Adipocyte (in vitro differentiated cells): ENCODE data around the gene NMRK2.

ENCODE experiments used
- DNase-seq: peaks from one replicate; pipeline ENCODE4 v3.0.0-alpha.2; 2015; ENCODE audit warnings: low read depth
- H3K27me3 ChIP-seq: replicated peaks from 2 replicates; pipeline ENCODE4 v1.7.0; 2013; ENCODE audit warnings: mild to moderate bottlenecking, low read length, moderate library complexity; ENCODE audit not compliant: control insufficient read depth, insufficient read depth
- H3K36me3 ChIP-seq: 2 replicates; pipeline ENCODE4 v1.7.0; 2013; ENCODE audit warnings: low read length, mild to moderate bottlenecking, moderate library complexity; ENCODE audit not compliant: control insufficient read depth, insufficient read depth, severe bottlenecking
- H3K4me1 ChIP-seq: 2 replicates; pipeline ENCODE4 v1.7.0; 2013; ENCODE audit warnings: mild to moderate bottlenecking, low read length, moderate library complexity; ENCODE audit not compliant: control insufficient read depth, insufficient read depth
- H3K4me3 ChIP-seq: 2 replicates; pipeline ENCODE4 v1.7.0; 2013; ENCODE audit warnings: mild to moderate bottlenecking, low read length, moderate library complexity
- H3K9ac ChIP-seq: 2 replicates; pipeline ENCODE4 v1.7.0; 2013; ENCODE audit warnings: mild to moderate bottlenecking, low read length, moderate library complexity
- H3K9me3 ChIP-seq: 2 replicates; pipeline ENCODE4 v1.7.0; 2013; ENCODE audit warnings: mild to moderate bottlenecking, low read length, moderate library complexity; ENCODE audit not compliant: control insufficient read depth

NMRK2 gene

DNA sequence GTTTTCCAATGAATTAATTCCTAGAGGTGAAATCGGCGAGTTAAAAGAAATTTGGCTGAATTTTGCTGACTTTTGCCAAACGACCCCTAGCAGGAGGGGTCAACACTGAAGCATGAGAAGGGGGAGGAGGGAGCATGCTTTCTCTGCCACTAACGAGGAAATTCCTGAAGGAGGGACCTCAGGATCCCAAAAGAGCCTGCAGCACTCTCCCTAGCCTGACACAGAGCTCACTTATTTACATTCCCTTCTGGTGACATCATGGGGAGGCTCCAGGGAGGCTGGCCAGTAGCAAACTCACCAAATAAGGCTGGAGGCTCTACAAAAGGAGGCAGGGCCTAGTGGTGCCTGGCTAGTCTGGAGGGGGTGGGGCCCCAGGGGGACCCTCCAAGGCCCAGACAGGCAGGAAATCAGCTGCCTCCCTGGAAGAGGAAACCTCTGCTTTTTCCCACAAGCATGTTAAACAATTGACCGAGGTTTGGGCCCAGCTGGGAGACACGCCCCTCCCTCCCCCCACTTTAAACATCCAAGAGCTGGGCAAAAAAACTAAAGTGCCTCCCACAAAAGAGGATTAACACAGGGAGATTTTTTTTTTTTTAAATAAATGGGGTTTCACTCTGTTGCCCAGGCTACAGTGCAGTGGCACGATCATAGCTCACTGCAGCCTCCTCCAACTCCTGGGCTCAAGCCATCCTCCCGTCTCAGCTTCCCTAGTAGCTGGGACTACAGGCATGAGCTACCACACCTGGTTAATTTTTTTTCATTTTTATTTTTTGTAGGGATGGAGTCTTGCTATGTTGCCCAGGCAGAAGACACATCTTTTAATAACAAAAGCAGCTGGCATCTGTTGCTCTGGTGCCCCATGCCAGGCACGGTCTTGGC lies 35.9 kb downstream of the NMRK2 start:
- DNase-seq: peak; percentile 99
- Histone ChIP-seq H3K27me3 (no peaks in the 10 kb centered on the region), H3K4me3 (peak overlapping the region; percentile 82), H3K9me3 (no peaks in the 10 kb centered on the region), H3K4me1 (peaks cover 27% of the 10 kb centered on the region), H3K36me3 (peaks cover 40% of the 10 kb centered on the region), H3K9ac (peak overlapping the region; percentile 89)

GRCh38 chr19:3969435-3970312 lies 36.8 kb downstream of the NMRK2 start:
- Histone ChIP-seq H3K36me3 (peaks cover 33% of the 10 kb centered on the region), H3K4me1 (peaks cover 27% of the 10 kb centered on the region), H3K27me3 (no peaks in the 10 kb centered on the region), H3K9me3 (no peaks in the 10 kb centered on the region), H3K4me3 (peak overlapping the region; percentile 82), H3K9ac (peak overlapping the region; percentile 89)
- peak; percentile 74 for DNase-seq

GRCh38 chr19:3970313-3970807 lies 37.5 kb downstream of the NMRK2 start:
- Histone ChIP-seq H3K36me3 (peaks cover 32% of the 10 kb centered on the region), H3K4me1 (peaks cover 27% of the 10 kb centered on the region), H3K4me3 (peak overlapping the region; percentile 82), H3K9ac (peak overlapping the region; percentile 89), H3K9me3 (no peaks in the 10 kb centered on the region), H3K27me3 (no peaks in the 10 kb centered on the region)
- DNase-seq: no peak

GRCh38 chr19:3970808-3971598 lies 38.1 kb downstream of the NMRK2 start, which contains the start of gene DAPK3:
TSS of gene DAPK3 (minus strand) at chr19:3971099. CDS start at chr19:3969735, 1,364 bp downstream.
- peak within 1 kb of the TSS; percentile 89 for H3K9ac ChIP-seq
- peak within 1 kb of the TSS; percentile 82 for H3K4me3 ChIP-seq
- H3K9me3 ChIP-seq: no peaks in the 10 kb centered on the region
- peak; percentile 99 for DNase-seq
- peaks cover 27% of the 10 kb centered on the region for H3K4me1 ChIP-seq
- H3K36me3 ChIP-seq: peaks cover 32% of the 10 kb centered on the region
- H3K27me3 ChIP-seq: no peaks in the 10 kb centered on the region

DNA sequence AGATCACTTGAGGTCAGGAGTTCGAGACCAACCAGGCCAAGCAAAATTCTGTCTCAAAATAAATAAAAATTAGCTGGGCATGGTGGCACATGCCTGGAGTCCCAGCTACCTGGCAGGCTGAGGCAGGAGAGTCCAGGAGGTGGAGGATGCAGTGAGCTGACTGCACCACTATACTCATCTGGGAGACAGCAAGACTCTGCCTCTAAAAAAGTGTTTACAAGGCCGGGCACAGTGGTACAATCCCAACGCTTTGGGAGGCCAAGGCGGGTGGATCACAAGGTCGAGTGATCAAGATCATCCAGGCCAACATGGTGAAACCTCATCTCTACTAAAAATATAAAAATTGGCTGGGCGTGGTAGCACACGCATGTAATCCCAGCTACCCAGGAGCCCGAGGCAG lies 42.3 kb downstream of the NMRK2 start:
- H3K4me3 ChIP-seq: no peak overlapping the region
- no peaks in the 10 kb centered on the region for H3K9me3 ChIP-seq
- H3K9ac ChIP-seq: peak overlapping the region; percentile 39
- no peak for DNase-seq
- peaks cover 5% of the 10 kb centered on the region for H3K4me1 ChIP-seq
- H3K27me3 ChIP-seq: no peaks in the 10 kb centered on the region
- peaks cover 50% of the 10 kb centered on the region for H3K36me3 ChIP-seq

DNA sequence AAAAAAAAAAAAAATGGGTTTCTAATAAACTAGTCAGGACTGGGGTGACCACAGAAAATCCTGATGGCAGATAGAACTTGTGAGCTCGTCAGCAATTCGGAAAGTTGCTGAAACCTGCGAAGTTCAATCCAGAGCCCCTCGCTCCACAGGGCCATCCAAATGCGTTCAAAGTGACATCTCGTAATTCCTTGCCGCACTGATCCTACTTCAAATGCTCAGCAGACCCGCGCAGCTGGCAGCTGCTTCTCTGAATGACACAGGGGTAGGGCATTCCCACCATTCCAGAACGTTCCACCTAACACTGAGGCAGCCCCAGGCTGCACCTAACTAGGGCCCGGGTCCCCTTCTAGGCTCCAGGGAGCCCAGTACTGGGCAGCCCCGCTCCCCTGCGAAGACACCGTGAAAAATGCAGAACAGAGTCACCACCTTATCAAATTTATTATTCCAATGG lies 42.8 kb downstream of the NMRK2 start:
- no peaks in the 10 kb centered on the region for H3K27me3 ChIP-seq
- H3K4me1 ChIP-seq: peaks cover 5% of the 10 kb centered on the region
- H3K36me3 ChIP-seq: peaks cover 55% of the 10 kb centered on the region
- H3K9ac ChIP-seq: no peak overlapping the region
- no peaks in the 10 kb centered on the region for H3K9me3 ChIP-seq
- no peak for DNase-seq
- no peak overlapping the region for H3K4me3 ChIP-seq

- no peak for DNase-seq
- peaks cover 65% of the 10 kb centered on the region for H3K36me3 ChIP-seq
These were observed 43.8 kb downstream of the NMRK2 start for GRCh38 chr19:3976495-3977241.

DNA sequence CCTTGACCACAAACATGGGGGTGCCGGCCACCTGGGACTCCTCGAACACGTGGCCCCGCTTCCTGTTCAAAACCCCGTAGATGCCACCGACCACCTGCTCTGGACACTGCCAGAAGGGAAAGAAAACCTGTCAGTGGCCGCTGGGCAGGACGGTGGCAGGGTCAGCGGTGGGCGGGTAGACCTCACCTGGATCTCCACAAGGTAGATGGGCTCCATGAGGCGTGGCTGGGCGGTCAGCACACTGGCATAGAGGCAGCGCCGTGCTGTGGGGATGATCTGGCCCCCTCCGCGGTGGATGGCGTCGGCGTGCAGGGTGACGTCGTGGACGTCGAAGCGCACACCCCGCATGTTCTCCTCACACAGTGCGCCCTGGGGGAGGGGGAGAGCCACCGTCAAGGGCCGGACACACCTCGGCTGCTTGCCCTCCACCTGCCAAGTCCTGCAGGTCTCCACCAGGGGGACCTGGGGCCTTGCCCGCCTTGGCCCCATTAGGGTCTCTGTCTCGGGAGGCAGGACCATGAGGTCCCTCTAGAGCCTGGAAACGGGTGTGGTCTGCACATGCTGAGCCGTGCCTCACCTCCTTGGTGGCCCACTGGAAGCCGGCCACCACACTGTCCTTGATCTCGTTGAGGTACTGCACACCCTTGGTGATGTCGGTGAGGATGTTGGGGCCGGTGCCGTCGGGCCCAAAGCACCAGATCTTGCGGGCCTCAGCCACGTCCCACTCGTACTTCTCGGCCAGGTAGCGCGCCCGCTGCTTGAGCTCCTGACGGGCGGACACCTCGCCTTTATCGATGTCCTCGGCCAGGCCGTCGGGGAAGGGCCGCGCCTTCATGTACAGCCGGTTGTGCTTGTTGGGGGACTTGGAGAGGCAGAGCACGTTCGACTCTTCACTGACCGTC lies 44.6 kb downstream of the NMRK2 start:
- no peak for DNase-seq
- H3K36me3 ChIP-seq: peaks cover 73% of the 10 kb centered on the region
- H3K4me1 ChIP-seq: peaks cover 14% of the 10 kb centered on the region
- no peak overlapping the region for H3K9ac ChIP-seq
- no peak overlapping the region for H3K4me3 ChIP-seq
- no peaks in the 10 kb centered on the region for H3K9me3 ChIP-seq
- no peaks in the 10 kb centered on the region for H3K27me3 ChIP-seq

More at GRCh38 chr19:3976495-3977241, 43.8 kb downstream of the NMRK2 start:
- H3K4me3 ChIP-seq: no peak overlapping the region
- no peaks in the 10 kb centered on the region for H3K27me3 ChIP-seq
- H3K4me1 ChIP-seq: peaks cover 6% of the 10 kb centered on the region
- H3K9ac ChIP-seq: no peak overlapping the region
- no peaks in the 10 kb centered on the region for H3K9me3 ChIP-seq

- Histone ChIP-seq H3K36me3 (peaks cover 80% of the 10 kb centered on the region), H3K4me1 (peaks cover 20% of the 10 kb centered on the region), H3K4me3 (no peak overlapping the region), H3K9me3 (no peaks in the 10 kb centered on the region), H3K27me3 (no peaks in the 10 kb centered on the region), H3K9ac (no peak overlapping the region)
- no peak for DNase-seq
These were observed 45.3 kb downstream of the NMRK2 start for GRCh38 chr19:3978145-3978544.
